Left cardiac atrium (tissue), 4 donors: ENCODE data around the gene KRT80. TPM values are rescaled to one million over a fixed set of nuclear protein-coding genes. Genes with fewer than 3 reads are reported as not detected.

Experiments
- ATAC-seq, 2 donors: fragments of 200-7000 bp; cut with Tn5 transposase; one replicate each; pipeline ENCODE4 v1.9.1; 2020; ENCODE audit warnings: mild to moderate bottlenecking in 2 of 2, moderate library complexity in 2 of 2
- DNase-seq: peaks from one replicate; pipeline ENCODE4 v3.0.0-alpha.2; 2020
- intact Hi-C, 2 donors: fragments of 100-400 bp; cut with DNase I; formaldehyde crosslinking; loops; one replicate each; pipeline versions ENCODE4 v1.14.1 to v1.15.1; 2022 to 2023
- total RNA-seq, 2 donors: library from RNA; stranded (reverse); fragmentation: NEBNext Ultra II Directional; extraction: Animal tissue kit (Norgen Biotek cat#: 25700); gene quantifications; one replicate each; pipeline ENCODE4 v1.2.1, GENCODE V29; 2021
- donor health status: DM: no; HTN: yes; CAD: no.
- donor health status: DM: no; HTN: yes; CAD: no; lungs with severe emphysema.
- donor health status: DM: yes; HTN: yes; CAD: no.
- donor health status: Dilated cardiomyopathy.

Gene KRT80
- total RNA-seq, 2 donors from 2014 or later = 0.44 TPM; not detected in 1

- peak; percentile 8 to 36 for ATAC-seq
- DNase-seq = peak; percentile 57
Measured at GRCh38 chr12:52203079-52203921, 11.5 kb upstream of the KRT80 start.

DNA sequence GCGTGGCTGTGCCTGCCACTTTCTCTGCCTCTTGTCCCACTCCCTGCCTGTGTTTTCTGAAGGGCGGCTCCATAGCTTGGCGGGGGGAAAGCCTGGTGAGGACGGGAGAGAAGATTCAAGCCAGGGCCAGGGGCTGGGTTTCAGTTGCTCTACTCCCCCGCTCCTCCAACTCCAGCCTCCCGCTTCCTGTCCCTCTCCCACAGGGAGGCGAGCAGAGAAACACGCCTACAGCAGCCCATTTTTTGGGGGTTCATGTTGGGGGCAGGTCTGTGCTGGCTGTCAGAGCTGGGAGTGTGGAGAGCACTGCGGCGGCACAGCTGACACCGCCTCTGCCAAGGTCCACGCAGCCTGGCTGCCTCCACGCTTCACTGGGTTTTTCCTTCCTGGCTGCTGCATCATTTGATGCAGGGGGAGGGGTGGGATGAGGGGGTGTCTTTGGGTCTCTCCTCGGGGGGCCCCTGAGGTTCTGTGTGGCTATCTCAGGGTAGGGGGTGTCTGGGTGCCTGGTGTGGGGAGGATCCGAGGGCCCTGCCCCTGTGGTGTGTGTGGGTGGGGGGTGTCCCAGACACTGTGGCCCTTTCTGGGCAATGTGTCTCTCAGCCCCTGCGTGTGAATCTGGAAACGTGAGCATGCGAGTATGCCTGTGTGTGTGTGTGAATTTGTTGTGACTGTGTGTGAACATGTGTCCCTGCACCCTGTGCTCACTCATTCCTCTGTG lies 10.7 kb upstream of the KRT80 start:
- DNase-seq (peak; percentile 22), ATAC-seq (peak in 1 of 2 donors; percentile 2)
- intact Hi-C loops = no loop called here

More at GRCh38 chr12:52203079-52203921, 11.5 kb upstream of the KRT80 start:
- intact Hi-C loops = no loop called here

DNA sequence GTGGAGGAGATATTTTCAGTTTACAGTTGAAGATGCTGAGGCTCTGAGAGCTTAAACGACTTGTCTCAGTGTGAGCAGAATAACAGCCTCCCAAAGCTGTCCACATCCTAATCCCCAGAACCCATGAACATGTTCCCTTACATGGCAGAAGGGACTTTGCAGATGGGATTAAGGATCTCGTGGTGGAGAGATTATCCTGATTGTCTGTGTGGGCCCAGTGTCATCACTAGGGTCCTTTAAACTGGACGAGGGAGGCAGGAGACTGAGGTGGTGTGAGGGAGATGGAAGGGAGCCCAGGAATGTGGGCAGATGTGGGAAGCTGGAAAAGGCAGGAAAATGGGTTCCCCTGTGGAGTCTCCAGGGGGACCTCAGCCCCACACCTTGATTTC lies 9.6 kb upstream of the KRT80 start:
- DNase-seq (no peak), ATAC-seq (no peak)
- intact Hi-C loops = no loop called here

GRCh38 chr12:52200781-52201450 lies 9.1 kb upstream of the KRT80 start:
- intact Hi-C loops = no loop called here
- DNase-seq (peak; percentile 4), ATAC-seq (no peak)

DNA sequence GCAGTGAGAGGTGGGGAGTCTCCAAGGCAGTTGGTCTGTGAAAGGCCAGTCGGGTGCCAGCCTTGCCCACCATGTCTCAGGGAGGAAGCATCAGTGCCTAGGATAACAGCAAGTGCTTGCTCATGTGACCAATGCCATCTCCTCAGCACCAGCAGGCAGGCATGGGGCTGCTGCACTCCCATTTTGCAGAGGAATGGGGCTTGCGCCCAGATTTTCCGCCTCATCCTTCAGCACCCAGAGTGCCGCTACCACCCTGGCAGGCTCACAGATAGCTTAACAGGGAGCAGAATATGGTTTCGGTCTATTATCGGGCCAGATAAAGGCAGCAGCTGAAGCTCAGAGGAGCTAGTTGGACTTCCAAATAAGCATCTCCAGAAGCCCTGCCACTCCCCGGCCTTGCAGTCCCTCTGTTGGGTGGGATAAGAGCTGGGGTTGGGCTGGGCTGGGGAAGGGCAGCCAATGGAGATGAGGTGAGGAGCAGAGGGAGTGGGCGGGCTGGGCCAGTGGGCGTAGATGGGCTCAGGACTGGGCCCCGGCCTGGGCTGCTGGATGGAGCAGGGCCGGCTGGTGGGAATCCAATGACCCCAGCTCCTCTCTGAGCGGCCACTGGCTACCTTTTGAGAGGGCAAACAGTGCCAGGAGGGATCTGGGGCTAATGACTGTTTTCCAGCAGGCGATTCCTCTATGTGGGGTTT lies 8.4 kb upstream of the KRT80 start:
- DNase-seq = peak; percentile 11
- intact Hi-C loops = no loop called here
- no peak for ATAC-seq

DNA sequence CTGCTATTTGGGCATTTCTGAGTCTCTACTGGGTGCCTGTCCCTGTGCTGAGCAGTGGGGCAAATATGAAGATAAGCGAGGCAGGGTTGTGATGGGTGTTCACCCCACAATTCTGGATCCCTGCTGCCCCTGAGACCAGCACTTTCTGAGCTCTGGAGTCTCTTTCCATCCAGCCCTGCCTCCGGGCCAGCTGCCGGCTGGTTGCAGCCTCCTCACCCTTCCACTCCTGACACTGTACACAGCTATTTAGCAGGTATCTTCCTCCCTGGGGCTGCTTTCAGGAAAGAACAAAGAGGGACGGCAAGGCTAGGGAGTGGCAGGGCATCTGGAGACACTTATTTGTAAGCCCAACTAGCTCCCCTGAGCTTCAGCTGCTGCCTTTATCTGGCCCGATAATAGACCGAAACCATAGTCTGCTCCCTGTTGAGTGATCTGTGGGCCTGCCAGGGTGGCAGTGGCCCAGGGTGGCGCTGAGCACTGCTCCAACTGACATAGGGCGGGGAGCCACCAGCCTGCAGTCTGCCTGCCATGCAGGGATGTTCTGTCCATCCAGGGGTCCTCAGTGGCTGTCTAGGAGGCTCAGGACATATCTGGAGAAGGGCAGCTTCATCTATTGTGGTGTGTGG lies 7.6 kb upstream of the KRT80 start:
- intact Hi-C loops = no loop called here
- DNase-seq = no peak
- peak; percentile 46 to 78 for ATAC-seq

DNA sequence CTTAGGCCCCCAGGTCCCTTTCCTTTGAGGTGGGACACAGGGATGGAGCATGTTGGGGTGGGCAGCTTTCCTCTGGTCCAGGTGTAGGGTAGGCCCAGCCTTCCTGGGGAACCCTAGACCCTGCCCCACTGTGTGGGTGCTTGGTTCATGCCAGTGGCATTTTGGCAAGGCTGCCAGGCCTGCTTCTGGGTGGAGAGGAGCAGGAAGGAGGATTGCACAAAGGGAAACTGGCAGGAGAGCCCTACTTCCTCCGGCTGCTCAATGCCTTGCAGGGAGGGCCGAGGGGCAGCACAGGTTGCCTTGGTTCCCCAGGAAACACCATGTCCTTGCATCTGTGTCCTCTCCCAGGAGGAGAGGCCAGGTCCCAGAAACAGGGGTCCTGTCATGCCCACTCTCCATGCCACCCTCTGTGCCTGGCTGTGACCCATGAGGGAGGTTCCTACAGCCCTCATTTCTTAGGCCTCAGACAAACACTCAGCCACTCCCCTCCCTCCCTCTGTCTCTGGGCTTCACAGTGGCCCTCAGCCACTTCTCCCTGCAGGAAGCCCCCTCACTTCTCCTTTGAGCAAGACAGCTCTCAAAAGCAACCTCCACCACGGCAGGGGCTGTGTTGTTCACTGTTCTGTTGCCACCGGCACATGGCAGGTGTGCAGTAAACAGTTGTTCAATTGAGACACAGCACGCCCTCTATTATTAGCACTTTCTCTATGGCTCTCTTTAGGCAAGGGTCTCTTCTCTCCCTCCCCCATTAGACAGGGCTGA lies 6.8 kb upstream of the KRT80 start:
- peak in 1 of 2 donors; percentile 24 for ATAC-seq
- no peak for DNase-seq

DNA sequence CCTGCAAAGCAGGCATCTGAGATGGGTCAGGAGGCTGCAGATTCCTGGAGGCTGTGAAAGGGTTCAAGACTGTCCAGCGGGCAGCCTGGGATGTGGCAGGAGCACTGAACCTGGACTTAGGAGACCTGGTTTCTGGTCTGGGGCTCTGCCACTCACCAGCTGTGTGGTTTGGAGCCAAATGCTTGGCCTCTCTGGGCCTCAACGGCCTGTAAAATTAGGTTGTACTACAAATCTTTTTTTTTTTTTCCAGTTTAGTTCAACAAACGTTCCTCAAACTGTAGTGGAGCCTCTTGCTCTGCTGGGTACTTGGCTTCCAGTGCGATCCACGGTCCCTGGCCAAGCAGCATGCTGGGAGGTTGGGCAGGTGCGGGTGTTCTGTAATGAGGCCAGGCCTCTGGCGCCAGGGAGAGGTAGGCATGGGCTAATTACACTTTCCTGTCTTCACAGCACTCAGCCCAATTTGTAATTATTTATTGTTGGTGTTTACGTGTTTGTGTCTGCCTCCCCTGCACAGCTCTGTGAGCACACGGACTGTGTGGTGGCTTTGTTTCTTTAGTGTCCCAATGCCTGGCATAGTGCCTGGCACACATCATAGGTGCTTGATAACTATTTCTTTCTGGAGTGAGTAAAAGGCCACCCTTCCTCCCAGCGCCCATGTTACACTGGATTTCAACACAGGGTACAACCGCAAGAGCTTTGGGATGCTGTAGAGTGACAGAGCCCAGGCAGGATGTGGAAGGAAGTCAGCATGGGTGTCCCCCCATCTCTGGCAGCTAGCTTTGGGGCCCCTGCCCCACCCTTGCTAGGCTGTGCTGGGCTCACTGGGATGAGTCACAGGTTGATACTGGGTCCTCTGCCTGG lies 5.8 kb upstream of the KRT80 start:
- intact Hi-C loops = no loop called here
- no peak for DNase-seq
- ATAC-seq = peak in 1 of 2 donors; percentile 49

More for the DNA sequence above, 6.8 kb upstream of the KRT80 start:
- intact Hi-C loops = no loop called here

DNA sequence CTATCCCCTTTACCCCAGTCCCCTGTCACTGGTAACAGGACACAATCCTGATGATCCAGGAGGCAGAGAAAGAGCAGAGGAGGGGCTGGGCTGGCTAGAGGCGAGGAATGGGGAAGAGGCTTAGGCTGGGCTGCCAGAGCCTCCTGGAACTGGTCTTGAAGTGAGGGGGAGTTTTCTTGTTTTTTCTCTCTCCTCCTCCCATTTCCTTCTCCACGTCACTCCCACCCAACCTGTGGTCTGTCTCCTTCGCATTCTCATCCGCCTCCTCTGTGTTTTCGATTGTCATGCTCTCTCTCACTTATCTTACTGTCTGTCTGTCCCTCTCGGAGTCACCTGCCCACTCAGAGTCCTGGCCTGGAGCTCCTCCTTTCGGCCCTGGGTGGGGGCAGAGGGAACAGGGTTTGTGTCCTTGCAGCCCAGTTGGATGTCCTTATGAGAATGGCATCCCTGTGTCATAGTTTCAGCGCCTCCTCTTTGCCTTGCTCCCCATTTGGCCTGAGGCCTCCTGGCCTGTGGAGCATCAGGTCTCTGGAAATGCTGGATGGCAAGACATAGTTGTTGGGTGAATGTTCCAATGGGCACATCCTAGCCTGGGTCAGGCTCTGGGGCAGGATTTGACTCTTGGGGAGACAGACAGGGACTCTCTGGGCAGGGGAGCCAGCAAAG lies 3.4 kb upstream of the KRT80 start:
- DNase-seq (no peak), ATAC-seq (peak in 1 of 2 donors; percentile 6)
- intact Hi-C loops = no loop called here

DNA sequence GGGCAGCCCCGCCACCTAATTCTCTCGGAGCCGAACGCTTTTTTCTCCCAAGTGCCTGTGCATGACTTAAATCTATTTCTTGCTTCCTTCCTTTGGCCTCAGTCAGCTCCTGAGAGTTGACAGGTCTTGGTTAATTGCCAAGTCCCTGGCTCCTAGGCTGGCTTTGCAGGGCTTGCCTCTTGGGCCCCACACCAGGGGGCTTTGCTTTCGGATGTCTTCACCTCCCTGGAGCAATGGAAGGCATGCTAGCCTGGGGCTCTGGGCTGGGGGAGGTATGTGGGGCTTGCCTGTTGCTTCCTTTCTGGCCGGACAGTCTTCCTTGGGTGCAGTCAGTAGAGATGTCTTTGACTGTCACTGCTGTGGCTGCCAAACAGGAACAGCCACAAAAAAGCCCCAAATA lies 2.2 kb upstream of the KRT80 start:
- intact Hi-C loops = no loop called here
- ATAC-seq (no peak), DNase-seq (no peak)

DNA sequence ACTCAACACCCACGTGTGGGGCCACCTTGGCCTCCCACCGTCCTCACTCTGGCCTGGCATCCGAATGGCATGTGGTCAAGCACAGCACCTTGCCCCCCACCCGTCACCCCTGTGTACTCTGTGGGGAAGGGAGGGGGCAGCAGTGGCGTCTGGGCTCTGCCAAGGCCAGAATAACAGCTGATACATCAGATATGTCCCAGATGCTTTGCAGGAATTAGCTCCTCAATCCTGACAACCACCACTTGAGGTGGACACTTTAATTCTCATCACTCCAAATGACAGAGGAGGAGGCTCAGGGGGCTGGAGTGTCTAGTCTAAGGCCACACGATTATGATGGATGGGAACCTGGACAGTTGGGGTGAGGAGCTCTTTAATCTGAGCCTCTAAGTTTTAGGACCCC lies 1.7 kb upstream of the KRT80 start:
- intact Hi-C loops = no loop called here
- DNase-seq (no peak), ATAC-seq (no peak)

DNA sequence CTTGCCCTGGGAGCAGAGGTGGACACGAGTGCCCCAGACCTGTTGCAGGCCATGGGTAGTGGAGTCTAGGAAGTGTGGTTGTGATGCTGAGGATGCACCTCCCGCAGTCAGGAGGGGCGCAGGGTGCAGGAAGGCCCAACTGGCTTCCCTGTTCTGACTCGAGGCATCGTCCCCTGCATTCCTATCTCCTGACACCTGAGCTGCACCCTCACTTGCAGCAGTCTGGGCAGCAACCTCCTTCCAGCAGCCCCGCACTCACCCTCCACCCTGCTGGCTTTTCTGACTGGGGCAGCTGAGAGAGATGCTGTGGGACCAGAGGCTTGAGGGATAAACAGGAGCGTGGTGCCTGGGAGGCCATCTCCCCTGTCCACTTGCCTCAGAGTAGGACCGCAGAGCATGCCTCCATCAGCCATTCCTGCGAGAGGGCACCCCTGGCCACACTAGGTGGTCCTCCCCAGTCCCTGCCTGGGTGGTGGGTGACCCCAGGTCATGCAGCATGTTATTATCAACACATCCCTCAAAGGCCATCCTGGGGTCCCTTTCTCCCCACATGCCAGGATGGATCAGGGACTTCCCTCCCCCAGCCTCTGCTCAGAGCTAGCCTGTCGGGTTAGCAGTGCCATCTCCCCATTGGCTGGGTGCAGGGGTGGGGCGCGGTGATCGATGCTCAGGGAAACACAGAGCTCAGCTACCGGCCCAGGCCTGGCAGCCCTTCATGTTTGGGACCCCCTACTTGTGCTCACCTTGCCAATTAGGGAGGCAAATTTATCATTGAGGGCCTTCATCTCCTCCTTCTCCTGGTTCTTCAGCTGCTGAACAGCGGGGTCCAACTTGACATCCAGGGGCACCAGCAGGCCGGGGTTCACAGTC lies 719 bp downstream of the KRT80 start:
- DNase-seq (no peak), ATAC-seq (no peak)
- intact Hi-C loops = no loop called here

GRCh38 chr12:52189376-52190174 lies 2.2 kb downstream of the KRT80 start:
- intact Hi-C loops = no loop called here
- ATAC-seq (no peak), DNase-seq (no peak)

- intact Hi-C loops = no loop called here
- ATAC-seq = no peak
Measured at GRCh38 chr12:52188658-52189057, 3.2 kb downstream of the KRT80 start.

GRCh38 chr12:52187640-52188039 lies 4.2 kb downstream of the KRT80 start:
- ATAC-seq = no peak
- no peak for DNase-seq
- intact Hi-C loops = no loop called here

More at GRCh38 chr12:52188658-52189057, 3.2 kb downstream of the KRT80 start:
- no peak for DNase-seq
